ENCODE data around the gene CABP2. TPM values are rescaled to one million over a fixed set of nuclear protein-coding genes. Genes with fewer than 3 reads are reported as not detected.

Gene CABP2
- total and polyA plus RNA-seq, 2 donors (not counting 1 experiment from before 2014, with no cell fraction given) = not detected

DNA sequence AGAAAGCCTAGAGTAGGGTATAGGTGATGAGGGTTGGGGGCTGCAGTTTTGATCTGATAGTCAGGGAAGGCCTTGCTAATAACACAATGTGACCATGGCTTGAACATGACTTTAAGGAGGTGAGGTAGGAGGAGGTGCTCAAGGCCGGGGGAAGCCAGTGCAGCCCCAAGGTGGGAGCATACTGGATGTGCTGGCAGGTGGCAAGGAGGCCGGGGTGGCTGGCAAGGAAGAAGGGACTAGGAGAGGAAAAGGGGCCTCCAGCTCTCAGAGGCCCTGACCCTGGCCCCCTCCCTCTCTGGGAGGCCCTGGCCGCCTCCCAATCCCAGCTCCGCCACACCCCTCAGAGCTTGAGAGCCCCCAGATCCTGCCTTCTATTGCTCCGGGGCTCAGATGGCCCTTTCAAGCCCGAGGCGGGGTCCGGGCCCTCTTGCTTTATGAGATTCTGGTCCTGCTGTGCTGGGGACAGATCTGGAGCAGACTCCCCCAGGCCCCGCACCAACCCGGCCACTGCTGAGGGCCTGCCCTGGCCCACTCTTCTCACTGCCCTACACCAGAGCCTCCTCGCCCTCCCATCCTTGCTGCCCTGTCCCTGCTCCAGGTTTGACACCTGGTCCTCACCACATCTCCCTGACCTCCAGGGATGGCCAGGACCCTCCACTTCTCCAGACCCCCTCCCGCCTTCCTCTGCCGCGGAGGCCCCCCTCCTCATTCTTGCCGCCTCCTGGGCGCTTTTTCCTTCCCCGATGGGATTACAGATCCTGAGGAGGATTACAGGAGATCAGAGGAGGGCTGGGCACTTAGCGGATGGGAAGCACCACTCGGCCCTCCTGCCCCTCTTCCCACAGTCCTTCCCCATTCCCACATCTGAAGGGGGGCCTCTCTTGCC is 19.9 kb downstream of the CABP2 start:
- H3K27me3 ChIP-seq (ENCODE audit: control insufficient read depth, insufficient read depth, low read length) = no peaks in the 10 kb centered on the region
- TF ChIP-seq, protein P1, sequence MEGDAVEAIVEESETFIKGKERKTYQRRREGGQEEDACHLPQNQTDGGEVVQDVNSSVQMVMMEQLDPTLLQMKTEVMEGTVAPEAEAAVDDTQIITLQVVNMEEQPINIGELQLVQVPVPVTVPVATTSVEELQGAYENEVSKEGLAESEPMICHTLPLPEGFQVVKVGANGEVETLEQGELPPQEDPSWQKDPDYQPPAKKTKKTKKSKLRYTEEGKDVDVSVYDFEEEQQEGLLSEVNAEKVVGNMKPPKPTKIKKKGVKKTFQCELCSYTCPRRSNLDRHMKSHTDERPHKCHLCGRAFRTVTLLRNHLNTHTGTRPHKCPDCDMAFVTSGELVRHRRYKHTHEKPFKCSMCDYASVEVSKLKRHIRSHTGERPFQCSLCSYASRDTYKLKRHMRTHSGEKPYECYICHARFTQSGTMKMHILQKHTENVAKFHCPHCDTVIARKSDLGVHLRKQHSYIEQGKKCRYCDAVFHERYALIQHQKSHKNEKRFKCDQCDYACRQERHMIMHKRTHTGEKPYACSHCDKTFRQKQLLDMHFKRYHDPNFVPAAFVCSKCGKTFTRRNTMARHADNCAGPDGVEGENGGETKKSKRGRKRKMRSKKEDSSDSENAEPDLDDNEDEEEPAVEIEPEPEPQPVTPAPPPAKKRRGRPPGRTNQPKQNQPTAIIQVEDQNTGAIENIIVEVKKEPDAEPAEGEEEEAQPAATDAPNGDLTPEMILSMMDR (conservative IDR thresholded peaks at IDR 0.05 in 1 of 2, IDR thresholded peaks at IDR 0.05 in 1 of 2; ENCODE audit: low read depth in 1 of 2, low read length in 2 of 2) = no peak
- no peak for TF ChIP-seq EZH2 (IDR thresholded peaks at IDR 0.05; ENCODE audit: low read length, missing control alignments)
- no peak overlapping the region for H2AFZ ChIP-seq (ENCODE audit: low read length)
- H4K20me1 ChIP-seq (ENCODE audit: control insufficient read depth, extremely low read depth, insufficient read depth, low read length) = no peaks in the 10 kb centered on the region
- peak overlapping the region; percentile 70 for H3K9ac ChIP-seq (ENCODE audit: insufficient read depth, low read length)
- H3K4me2 ChIP-seq (ENCODE audit: extremely low read depth, insufficient read depth, low read length) = peak overlapping the region; percentile 80
- peaks cover 4% of the 10 kb centered on the region for H3K36me3 ChIP-seq (ENCODE audit: control insufficient read depth, insufficient read depth, low read length)
- H3K27ac ChIP-seq (ENCODE audit: insufficient read depth, low read length) = no peak overlapping the region
- peaks cover 11% of the 10 kb centered on the region for H3K4me1 ChIP-seq (ENCODE audit: control insufficient read depth, extremely low read depth, insufficient read depth, low read length)
- DNase-seq (ENCODE audit: low read depth in 2 of 2) = no peak
- H3K4me3 ChIP-seq (replicated peaks in 1 of 4; ENCODE audit: control extremely low read depth in 1 of 4, insufficient read depth in 1 of 4, low read depth in 3 of 4, low read length in 4 of 4) = peak overlapping the region; percentile 17 to 70 (median 50)
- no peaks in the 10 kb centered on the region for H3K79me2 ChIP-seq (ENCODE audit: control insufficient read depth, insufficient read depth, low read length)
- H3K9me3 ChIP-seq (ENCODE audit: control insufficient read depth, insufficient read depth, low read depth, low read length) = no peaks in the 10 kb centered on the region

DNA sequence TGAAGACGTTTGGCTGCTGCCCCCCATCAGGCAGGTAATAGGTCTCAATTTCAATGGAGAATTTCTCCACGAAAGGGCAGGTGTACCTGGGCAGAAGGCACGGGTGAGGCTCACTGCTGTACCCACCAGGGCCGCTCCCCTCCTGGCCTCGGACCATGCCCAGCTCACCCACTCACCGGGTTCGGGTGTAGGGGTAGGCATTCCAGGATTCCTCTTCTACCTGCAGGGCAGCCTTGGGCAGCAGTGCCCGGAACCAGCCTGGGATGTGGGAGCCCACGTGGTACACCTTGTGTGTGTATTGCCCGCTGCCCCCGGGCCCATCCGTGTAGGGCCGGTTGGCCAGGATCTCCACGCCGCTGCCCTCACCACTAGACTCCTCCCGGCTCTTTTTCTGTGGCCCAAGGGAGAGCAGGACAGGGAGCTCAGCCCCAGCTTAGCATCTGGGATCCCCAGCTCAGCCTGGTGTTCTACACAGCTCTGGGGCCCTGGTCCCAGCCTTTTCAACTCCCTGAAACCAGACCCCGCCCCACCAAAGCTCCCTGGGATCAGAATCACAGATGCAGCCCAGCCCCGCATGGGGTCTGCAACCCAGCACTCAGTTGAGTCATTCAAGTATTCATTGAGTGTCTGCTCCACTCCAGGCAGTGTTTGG is 20.8 kb downstream of the CABP2 start:
- Histone ChIP-seq H3K4me3 (replicated peaks in 1 of 4; ENCODE audit: control extremely low read depth in 1 of 4, insufficient read depth in 1 of 4, low read depth in 3 of 4, low read length in 4 of 4) (no peak overlapping the region), H3K79me2 (ENCODE audit: control insufficient read depth, insufficient read depth, low read length) (no peaks in the 10 kb centered on the region), H4K20me1 (ENCODE audit: control insufficient read depth, extremely low read depth, insufficient read depth, low read length) (no peaks in the 10 kb centered on the region), H3K9me3 (ENCODE audit: control insufficient read depth, insufficient read depth, low read depth, low read length) (no peaks in the 10 kb centered on the region), H2AFZ (ENCODE audit: low read length) (no peak overlapping the region), H3K27me3 (ENCODE audit: control insufficient read depth, insufficient read depth, low read length) (no peaks in the 10 kb centered on the region), H3K27ac (ENCODE audit: insufficient read depth, low read length) (no peak overlapping the region), H3K36me3 (ENCODE audit: control insufficient read depth, insufficient read depth, low read length) (peaks cover 4% of the 10 kb centered on the region), H3K4me2 (ENCODE audit: extremely low read depth, insufficient read depth, low read length) (no peak overlapping the region), H3K4me1 (ENCODE audit: control insufficient read depth, extremely low read depth, insufficient read depth, low read length) (peaks cover 10% of the 10 kb centered on the region), H3K9ac (ENCODE audit: insufficient read depth, low read length) (no peak overlapping the region)
- TF ChIP-seq EZH2 (IDR thresholded peaks at IDR 0.05; ENCODE audit: low read length, missing control alignments) = no peak
- TF ChIP-seq, protein P1 (conservative IDR thresholded peaks at IDR 0.05 in 1 of 2, IDR thresholded peaks at IDR 0.05 in 1 of 2; ENCODE audit: low read depth in 1 of 2, low read length in 2 of 2) = no peak
- no peak for DNase-seq (ENCODE audit: low read depth in 2 of 2)

DNA sequence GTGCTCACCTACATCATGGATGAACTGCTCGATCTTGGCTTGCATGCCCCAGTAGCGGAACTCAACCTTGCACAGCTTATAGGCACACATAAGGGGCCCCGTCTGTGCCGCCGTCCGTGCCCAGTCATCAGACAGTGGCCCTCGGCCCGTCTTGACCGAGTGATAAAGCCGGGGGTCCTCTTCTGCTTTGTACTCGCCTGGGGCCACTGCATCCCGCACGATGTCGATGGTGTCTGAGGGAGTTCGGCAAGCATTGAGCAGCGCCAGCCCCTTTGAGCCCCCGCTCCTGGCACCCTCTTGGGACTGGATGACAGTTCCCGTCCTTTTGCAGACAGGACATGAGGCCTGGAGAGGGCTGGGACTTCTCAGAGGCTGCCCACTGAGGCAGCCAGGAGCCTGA is 21.4 kb downstream of the CABP2 start:
- Histone ChIP-seq H4K20me1 (ENCODE audit: control insufficient read depth, extremely low read depth, insufficient read depth, low read length) (no peaks in the 10 kb centered on the region), H3K27me3 (ENCODE audit: control insufficient read depth, insufficient read depth, low read length) (no peaks in the 10 kb centered on the region), H3K9ac (ENCODE audit: insufficient read depth, low read length) (no peak overlapping the region), H3K4me2 (ENCODE audit: extremely low read depth, insufficient read depth, low read length) (no peak overlapping the region), H3K27ac (ENCODE audit: insufficient read depth, low read length) (no peak overlapping the region), H3K4me3 (replicated peaks in 1 of 4; ENCODE audit: control extremely low read depth in 1 of 4, insufficient read depth in 1 of 4, low read depth in 3 of 4, low read length in 4 of 4) (no peak overlapping the region), H3K4me1 (ENCODE audit: control insufficient read depth, extremely low read depth, insufficient read depth, low read length) (peaks cover 6% of the 10 kb centered on the region), H2AFZ (ENCODE audit: low read length) (no peak overlapping the region), H3K79me2 (ENCODE audit: control insufficient read depth, insufficient read depth, low read length) (no peaks in the 10 kb centered on the region), H3K36me3 (ENCODE audit: control insufficient read depth, insufficient read depth, low read length) (peaks cover 4% of the 10 kb centered on the region), H3K9me3 (ENCODE audit: control insufficient read depth, insufficient read depth, low read depth, low read length) (no peaks in the 10 kb centered on the region)
- DNase-seq (ENCODE audit: low read depth in 2 of 2) = no peak
- no peak for TF ChIP-seq EZH2 (IDR thresholded peaks at IDR 0.05; ENCODE audit: low read length, missing control alignments)
- TF ChIP-seq, protein P1 (conservative IDR thresholded peaks at IDR 0.05 in 1 of 2, IDR thresholded peaks at IDR 0.05 in 1 of 2; ENCODE audit: low read depth in 1 of 2, low read length in 2 of 2) = no peak

Measured in fibroblast of lung (primary cell).